ENCODE data around the gene IZUMO1.

Gene IZUMO1

DNA sequence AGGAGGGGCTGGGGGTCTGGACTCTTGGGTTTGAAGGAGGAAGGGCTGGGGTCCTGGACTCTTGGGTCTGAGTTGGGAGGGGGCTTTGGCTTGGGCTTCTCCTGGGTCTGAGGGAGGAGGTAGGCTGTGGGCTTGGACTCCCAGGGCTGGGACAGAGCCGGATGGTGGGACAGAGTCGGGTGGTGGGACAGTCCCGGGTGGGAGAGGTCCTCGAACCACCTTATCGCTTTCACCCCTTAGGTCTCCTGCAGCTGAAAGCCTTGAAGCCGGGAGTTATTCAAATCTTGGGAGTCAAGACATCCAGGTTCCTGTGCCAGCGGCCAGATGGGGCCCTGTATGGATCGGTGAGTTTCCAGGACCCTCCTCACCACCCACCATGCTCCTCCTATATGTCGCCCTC lies 10.0 kb upstream of the IZUMO1 start:
- no peak for DNase-seq

DNA sequence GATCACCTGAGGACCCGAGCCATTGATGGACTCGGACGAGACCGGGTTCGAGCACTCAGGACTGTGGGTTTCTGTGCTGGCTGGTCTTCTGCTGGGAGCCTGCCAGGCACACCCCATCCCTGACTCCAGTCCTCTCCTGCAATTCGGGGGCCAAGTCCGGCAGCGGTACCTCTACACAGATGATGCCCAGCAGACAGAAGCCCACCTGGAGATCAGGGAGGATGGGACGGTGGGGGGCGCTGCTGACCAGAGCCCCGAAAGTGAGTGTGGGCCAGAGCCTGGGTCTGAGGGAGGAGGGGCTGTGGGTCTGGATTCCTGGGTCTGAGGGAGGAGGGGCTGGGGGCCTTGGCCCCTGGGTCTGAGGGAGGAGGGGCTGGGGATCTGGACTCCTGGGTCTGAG lies 9.5 kb upstream of the IZUMO1 start:
- DNase-seq = no peak

DNA sequence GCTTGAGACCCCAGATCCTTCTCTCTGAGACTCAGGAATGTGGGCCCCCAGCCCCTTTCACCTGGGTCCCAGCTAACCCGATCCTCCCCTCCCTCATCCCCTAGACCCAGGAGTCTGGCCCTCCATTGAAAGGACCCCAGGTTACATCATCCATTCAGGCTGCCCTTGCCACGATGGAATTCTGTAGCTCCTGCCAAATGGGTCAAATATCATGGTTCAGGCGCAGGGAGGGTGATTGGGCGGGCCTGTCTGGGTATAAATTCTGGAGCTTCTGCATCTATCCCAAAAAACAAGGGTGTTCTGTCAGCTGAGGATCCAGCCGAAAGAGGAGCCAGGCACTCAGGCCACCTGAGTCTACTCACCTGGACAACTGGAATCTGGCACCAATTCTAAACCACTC lies 9.1 kb upstream of the IZUMO1 start:
- no peak for DNase-seq

DNA sequence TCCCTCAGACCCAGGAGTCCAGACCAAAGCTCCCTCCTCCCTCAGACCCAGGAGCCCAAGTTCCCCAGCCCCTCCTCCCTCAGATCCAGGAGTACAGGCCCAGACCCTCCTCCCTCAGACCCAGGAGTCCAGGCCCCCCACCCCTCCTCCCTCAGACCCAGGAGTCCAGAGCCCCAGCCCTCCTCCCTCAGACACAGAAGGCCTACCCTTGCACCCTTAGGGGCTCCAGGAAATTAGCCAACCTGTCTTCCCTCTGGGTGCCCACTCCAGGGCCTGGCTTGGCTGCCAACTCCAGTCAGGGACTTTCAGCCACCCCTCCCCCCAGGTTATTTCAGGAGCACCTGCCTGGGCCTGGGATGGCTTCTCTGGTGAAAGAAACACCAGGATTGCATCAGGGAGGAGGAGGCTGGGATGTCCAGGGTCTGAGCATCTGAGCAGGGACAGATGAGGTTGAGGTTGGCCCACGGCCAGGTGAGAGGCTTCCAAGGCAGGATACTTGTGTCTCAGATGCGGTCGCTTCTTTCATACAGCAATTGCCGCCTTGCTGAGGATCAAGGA lies 8.5 kb upstream of the IZUMO1 start, which contains the start of gene FGF21:
TSS of gene FGF21 (plus strand) at position 441 of the 558 bp plus-strand sequence. CDS start 713 bp downstream, outside the sequence.
- no peak for DNase-seq

DNA sequence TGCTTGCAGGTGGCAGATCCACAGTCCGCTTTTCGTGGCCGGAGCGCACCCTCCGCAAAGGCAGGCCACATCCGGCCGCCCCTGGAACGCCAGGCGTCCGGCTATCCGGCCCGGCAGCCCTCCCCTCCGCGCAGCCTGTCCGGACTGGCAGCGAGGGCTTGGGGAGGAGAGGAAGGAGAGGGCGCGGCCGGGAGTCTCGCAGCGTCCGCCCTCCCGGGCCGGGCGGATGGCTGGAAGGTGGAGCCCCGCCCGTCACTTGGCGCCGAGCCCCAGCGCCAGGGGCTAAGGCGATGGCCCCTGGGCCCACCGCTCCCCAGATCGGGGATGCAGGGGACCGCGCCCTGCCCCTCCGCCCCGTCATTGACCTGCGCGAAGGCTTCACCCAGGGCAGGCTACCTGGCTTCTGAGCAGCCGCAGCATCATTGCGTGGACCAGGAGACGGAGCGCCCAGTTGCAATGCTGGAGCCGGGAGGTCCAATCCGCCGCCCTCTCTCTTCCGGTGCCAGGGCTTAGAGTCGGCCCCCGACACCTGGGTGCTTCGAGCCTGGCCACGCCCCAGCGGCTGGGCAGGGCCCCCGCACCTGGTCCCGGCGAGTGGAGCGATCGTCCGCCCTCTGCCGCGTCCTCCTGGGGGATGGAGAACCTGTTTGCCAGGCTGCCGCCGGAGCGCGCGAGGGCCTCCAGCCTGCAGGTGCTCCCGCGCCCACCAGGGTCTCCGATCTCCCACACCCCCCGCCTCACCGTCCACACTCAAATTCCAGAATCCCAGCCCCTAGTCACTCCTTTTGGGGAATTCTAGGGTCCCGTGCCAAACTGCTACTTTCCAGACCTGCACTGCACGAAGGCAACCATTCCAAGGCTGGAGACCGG lies 6.0 kb upstream of the IZUMO1 start, which contains the start of gene FUT1:
TSS of gene FUT1 (minus strand) at position 146 of the 870 bp plus-strand sequence. CDS start 1,360 bp downstream, outside the sequence.
- no peak for DNase-seq

DNA sequence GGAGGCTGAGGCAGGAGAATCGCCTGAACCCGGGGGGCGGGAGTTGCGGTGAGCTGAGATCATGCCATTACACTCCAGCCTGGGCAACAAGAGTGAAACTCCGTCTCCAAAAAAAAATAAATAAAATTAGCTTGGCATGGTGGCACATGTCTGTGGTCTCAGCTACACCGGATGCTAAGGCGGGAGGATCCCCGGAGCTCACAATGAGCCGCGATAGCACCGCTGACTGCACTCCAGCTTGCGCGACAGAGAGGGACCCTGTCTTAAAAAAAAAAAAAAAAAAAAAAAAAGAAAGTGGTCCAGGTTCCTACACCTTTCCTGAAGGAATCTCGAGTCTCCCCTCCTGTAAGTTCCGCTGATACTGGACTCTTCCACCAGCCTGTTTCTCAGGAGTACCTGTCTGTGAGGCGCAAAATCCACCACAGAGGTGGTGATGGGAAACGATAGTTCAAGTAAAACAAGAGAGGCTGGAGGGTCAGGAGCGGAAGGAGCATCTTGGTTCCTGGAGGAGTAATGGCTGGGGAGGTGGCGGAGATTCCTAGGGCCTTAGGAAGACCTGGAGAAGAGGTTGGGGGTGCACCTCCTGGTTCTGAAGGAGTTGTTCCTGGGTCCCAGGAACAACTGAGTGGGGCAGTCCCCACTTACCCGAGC lies 5.3 kb upstream of the IZUMO1 start:
- DNase-seq = no peak

DNA sequence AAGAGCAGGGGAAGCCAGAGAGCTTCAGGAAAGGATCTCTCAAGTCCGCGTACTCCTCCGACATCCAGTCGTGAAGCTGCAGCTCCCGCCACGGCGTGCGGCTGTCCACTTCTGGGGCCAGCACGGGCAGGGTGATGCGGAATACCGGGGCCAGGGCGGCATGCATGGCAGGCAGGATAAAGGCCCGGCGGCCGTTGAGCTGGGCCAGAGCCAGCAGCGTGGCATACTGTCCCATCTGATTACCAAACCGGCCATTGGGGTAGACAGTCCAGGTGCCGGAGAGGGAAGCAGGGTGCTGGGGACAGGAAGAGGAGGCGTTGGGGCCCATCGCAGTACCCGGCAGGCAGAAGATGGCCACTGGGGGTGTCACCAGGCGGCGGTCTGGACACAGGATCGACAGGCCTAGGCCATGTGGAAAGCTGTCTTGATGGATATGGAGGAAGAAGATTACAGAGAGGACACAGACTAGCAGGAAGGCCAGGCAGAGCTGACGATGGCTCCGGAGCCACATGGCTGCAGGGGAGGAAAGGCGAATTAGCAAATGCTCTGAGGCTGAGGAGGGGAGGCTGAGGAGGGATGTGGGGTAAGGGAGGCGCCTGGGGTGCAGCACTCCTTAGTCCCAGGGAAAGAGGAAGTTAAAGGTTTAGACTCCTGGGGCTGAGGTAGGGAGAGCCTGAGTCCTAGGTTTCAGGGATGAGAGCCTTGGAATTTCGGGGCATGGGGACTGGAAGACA lies 4.2 kb upstream of the IZUMO1 start:
- no peak for DNase-seq

DNA sequence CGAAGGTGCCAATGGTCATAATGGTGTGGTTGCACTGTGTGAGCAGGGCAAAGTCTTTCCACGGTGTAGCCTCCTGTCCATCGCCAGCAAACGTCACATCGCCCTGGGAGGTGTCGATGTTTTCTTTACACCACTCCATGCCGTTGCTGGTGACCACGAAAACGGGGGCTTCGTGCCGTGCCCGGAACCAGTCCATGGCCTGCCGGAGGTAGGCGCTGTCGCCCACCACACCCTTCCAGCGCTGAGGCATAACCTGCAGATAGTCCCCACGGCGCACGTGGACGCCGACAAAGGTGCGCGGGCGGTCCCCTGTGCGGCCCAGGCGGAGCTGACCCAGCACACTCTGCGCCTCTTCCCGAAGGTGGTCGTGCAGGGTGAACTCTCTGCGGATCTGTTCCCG lies 3.6 kb upstream of the IZUMO1 start:
- DNase-seq = no peak

DNA sequence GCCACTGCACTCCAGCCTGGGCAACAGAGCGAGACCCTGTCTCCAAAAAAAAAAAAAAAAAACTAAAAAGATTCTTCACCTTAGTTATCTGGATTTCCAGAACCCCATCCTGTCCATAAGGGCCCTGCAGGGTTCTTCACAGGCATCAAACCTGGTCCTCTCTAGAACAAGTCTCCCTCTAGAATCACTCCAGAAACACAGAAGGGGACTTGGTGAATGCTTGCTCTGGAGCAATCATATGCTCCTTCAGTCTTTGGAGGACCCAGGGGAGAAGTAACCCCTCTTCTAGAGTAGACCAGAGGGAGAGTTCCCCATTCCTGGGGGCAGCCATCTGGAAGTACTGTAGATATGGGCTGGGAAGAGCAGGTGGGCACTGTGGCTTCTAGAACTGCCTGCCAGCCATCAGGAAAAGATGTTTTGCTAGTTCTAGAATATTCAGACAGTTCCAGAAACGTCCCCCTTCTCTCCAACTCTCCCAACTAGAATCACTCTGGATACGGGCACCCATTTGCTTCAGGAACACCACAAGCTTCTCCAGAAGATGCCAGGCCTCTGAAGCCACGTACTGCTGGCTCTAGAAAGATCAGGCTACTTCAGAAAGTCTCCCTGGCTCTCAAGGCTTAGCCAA lies 3.0 kb upstream of the IZUMO1 start:
- DNase-seq = no peak

DNA sequence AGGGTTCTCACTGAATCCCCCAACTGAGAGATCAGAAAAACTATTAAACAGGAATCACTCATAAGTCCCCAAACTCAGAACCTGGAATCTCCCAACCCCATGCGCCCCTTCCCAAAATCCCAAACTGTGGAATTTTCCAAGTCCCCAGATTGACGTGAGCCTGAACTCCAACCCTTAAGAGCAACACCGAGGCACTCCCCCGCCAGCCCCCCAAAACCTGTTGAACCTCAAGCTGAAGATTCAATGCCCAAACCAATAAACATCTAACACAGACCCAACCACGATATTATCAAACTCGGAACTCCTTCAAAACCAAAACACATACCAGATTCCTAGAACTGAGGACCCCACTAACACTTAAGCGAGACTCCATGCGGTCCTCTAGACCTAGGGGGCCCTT lies 599 bp downstream of the IZUMO1 start:
- no peak for DNase-seq

DNA sequence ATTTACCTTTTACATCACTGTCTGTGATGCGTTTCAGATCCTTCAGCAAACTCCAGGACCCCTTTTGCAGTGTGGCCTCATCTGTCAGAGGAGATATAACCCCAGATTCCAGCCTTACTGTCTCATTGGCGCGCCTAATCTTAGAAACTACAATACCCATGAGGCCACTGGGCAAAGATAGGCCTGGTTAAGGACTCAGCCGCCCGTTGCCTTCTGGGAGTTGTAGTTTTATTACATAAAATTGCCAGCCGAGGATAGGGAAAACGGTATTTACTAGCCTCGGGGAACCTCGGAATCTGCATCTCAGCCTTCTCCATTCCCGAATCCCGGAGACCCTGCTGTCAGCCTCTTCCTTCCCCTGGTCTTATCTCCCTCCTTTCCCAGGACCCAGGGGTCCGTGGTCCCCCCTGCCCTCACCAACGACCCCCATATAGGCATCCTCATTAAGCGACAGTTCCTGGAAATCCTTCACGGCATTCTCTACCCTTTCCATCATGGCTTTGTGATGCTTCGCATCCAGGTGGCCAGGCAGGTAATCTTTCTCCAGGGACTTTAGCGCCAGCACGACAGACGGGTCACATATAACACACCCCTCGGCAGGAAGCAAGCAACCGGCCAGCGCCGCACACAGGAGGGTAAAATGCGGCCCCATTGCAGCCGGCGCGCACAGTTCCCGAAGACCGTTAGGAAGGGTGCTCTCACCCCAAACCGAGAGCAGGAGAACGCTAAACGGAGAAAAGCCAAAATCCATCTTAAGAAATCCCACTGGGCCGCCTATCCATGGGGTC lies 1.3 kb downstream of the IZUMO1 start:
- DNase-seq = peak; percentile 78

DNA sequence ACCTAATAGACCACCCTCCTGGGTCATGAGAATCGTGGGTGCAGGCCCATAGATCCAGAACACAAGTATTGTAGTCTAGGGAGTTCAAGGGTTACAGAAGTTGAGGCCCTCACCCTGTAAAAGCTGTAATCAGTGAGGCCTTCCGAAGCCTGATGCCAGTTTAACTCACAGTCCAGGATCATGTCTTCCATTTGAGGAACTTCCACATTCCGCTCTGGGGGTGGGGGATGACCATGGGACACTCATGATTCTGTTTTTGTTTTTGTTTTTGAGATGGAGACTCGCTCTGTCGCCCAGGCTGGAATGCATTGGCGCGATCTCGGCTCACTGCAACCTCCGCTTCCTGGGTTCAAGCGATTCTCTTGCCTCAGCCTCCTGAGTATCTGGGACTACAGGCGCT lies 4.6 kb downstream of the IZUMO1 start:
- DNase-seq = no peak

DNA sequence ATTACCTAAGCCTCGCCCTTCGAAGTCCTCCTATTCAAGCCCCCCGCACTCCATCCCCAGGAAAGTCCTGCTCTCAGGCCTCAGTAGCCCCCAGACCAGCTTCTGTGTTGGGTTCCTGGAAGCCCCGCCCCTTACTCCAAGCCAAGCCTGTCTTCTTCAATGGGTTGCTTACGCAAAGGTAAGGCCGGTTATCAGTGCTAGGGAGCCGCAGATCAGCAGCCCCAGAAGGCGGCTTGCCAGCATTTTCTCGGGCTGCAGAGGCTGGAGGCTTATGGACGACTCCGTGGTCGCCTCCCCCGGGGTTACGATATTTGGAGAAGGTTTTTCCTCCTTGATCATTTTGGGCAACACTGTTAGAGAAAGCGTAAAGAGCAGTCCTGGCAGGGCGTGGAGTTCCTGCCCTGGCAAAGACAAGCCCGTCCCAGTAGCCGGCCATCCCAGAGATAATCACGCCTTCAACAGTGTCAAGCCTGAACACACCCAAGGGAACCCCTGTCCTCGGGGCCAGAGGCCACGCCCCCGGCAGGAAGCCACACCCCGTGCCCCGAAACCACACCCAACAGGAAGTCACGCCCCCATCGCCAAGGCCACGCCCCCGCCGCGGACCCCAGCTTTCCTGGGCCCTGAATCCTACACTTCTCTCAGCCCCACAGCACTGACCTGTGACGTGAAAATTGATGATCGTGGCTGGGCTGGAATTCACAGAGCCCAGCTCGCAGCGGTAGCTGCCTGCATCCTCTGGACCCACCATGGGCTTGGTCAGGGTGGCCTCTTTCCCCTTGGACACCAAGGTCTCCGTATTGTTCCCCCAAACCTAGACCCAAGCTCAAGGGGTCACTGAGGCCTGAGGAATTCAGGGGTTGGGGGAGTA lies 5.3 kb downstream of the IZUMO1 start:
- peak; percentile 44 for DNase-seq

DNA sequence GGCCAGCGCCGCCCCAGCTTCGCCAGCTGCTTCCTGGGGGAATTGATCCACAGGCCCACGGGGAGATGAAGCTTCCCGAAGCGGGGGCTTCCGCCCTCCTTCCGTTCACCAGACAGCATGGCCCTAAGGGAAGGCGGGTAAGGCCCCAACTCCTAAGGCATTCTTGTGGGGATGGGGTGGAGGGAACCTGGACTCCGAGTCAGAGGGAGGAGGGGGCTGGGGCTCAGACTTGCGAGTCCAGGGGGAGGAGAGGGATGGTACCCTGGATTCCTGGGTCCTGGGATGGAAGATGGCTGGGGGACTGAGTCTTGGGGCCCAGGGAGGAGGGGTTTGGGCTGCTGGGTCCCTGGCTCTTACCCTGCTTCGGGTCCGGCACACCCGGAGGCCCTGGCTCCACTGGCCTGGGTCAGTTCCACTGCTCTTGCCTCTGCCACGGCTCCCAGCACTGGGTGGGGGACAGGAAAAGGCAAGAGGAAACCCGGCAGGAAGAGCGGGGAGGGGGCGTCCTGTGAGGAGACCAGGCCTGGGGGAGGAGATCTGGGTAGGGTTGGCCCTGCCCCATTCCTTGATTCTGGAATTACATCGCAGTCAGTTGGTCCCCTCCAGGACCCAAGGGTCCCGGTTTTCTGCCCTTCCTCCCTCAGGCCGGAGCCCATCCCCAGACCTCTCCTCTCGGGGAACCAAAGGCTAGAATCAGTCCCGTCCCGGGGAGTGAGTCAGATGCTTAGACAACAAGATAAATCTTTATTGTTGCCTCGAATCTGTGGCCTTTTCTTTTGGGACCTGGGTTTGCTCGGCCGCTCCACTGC lies 6.3 kb downstream of the IZUMO1 start, which contains the start of gene RASIP1:
TSS of gene RASIP1 (minus strand) at position 447 of the 809 bp plus-strand sequence. CDS start at position 119, 328 bp downstream.
- no peak for DNase-seq

DNA sequence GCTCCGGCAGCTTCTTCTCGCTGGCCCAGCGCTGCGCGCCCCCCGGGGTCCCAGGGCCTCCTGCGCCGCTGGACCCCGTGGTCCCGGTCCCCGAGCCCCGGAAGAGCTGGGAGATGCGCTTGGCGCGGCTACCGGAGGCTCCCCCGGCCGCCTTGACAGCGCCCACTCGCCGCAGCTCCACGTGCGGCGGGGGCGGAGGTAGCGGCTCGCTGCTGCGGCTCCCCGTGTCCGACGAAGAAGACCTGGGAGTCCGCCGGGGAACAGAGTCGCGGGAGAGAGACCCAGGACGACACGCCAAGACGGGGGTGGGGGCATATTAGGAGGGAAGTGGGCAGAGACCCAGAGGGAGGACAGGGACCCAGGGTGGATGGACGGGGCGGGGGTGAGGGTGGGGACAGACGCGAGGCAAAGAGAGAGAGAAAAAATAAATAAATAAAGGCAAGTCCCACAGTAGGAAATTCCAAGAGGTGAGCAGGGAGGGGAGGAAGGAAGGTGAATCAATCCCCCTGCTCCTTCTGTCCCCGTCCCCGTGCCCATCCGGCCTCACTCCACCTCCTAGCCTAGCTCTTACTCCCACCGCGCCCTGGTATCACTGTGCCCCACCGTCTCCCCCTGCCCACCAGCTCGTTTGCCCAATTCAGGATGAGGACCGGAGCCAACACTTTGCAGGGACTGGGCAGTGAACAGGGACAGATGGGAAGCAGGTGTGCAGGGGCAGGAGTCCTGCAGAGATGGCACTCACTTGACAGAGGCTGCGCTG lies 7.1 kb downstream of the IZUMO1 start:
- no peak for DNase-seq

DNA sequence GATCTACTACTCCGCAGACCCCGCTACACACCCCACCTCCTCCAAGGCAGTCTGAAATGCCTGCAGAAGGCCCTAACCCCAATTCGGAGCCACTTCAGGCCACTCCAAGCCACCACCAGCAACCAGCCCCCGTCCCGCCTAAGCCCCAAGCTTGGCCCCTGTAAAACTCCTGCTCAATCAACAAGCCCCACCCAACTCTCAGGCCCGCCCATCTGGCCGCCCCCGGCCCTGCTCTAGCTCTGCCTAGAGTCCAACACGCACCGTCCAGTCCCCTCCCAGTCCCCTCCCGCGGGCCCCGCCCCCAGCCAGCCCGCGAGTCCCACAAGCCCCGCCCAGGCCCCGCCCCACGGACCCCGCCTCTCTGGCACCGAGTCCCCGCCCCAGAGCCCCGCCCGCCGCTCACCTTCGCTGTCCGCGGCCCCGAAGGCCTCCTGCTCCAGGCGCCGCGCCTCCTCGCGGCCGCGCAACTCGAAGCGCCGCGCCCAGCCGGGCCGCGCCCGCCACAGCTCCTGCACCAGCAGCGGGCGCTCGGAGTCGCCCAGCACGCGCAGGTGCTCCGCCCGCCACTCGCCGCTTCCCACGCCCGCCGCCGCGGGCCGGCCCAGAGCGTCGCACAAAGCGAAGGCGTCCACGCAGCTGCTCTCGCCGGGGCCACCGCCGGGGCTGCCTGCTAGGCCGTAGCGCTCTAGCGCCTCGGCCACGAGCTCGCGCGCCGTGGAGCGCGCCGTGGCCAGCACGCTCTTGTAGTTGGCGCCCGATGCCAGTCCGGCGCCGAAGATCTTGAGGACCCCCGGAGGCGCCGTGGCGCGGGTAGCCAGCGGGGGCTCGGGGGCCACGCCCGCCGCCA lies 7.9 kb downstream of the IZUMO1 start:
- peak; percentile 95 for DNase-seq

DNA sequence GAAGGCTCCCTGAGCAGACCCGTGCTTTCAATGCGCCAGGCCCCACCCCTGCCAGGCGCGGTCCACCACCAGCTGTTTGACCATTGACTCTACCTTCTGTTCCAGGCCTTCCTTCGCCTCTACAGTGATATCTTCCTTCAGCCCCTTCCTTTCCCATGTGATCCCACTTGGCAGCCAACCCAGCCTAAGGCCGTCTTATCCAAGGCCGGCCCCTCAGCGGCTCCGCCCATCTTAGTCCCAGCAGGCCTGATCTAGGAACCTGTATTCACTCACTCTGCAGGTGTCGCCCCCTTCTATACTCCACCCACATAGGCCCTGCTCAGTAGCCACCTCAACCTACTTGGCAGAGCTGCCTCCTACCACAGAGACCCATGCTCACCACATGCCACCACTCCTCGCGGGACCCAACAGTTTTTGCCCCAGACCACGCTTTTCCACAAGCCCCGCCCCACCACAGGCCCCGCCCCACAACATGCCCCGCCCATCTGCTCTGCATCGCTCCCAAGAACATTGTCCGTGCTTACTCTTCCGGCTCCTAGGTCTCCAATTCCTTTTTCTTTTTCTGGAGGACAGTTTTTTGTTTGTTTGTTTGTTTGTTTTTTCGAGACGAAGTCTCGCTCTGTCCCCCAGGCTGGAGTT lies 9.2 kb downstream of the IZUMO1 start:
- DNase-seq = no peak
